Measurements from ENCODE around the gene ACTR6.
A peak's percentile ranks its signal among the peaks of the same experiment; 100 is the strongest.

ACTR6 gene

DNA sequence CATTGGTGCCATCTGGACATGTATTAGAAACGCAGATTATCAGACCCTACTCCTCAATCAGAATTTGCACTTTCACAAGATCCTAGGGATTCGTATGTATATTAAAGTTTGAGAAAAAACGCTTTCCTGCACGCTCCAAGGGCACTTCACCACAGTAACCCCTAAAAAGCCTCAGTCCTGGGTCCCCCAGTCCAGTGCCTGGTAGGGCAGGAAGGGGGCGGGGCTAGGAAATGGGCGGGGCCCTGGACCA lies 65.9 kb downstream of the ACTR6 start:
- peak overlapping the region; percentile 84 for H3K4me3 ChIP-seq (ENCODE audit: low read length)
- TF ChIP-seq, protein P1, sequence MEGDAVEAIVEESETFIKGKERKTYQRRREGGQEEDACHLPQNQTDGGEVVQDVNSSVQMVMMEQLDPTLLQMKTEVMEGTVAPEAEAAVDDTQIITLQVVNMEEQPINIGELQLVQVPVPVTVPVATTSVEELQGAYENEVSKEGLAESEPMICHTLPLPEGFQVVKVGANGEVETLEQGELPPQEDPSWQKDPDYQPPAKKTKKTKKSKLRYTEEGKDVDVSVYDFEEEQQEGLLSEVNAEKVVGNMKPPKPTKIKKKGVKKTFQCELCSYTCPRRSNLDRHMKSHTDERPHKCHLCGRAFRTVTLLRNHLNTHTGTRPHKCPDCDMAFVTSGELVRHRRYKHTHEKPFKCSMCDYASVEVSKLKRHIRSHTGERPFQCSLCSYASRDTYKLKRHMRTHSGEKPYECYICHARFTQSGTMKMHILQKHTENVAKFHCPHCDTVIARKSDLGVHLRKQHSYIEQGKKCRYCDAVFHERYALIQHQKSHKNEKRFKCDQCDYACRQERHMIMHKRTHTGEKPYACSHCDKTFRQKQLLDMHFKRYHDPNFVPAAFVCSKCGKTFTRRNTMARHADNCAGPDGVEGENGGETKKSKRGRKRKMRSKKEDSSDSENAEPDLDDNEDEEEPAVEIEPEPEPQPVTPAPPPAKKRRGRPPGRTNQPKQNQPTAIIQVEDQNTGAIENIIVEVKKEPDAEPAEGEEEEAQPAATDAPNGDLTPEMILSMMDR (IDR thresholded peaks at IDR 0.05; ENCODE audit: insufficient read depth, low read depth, low read length, missing control alignments), result no peak
- DNase-seq (ENCODE audit: low read depth), result no peak

DNA sequence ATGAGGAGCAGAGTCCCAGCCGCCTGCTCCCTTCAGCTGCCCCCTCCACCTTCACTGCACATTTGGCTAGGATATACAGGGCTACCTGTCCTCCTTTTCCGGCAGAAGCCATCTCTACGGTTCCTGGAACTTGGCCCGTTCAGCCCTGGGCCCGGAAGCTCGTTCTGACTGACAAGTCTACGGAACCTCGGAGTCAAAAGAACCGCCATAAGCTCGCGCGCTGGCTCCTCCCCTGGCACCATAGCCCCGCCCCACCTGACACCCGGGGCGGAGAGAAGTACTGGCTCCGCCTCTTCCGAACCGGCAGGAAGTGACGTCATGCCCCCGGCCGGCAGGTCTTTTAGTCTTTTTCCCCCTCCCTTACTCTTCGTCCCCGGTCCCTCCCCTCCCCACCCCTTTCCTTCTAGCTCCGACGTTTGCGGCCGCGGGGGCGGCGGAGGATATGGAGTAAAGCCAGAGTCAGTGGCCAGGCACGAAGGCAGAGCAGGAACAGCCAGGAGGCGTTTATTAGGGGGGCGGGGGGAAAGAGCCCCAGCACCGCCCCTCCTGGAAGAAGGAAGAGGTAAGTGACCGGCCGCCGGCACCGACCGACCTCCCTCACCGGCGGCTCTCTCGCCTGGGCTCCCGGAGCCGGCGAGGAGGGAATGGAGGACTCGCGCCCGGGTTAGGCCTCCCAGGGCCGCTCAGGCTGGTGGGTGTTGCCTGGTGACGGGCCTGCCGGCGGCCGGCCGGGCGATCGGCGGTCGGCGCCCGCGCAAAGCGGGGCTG lies 66.4 kb downstream of the ACTR6 start, which contains the start of the genes DEPDC4 and SCYL2:
Gene DEPDC4 (minus strand): TSS at position 245 of the 768 bp plus-strand sequence. CDS start 3 bp downstream, at position 242.
Gene SCYL2 (plus strand): TSS at position 343 of the 768 bp plus-strand sequence. CDS start 15,794 bp downstream, outside the sequence.
- TF ChIP-seq, protein P1 (IDR thresholded peaks at IDR 0.05; ENCODE audit: insufficient read depth, low read depth, low read length, missing control alignments), result no peak
- peak within 1 kb of the TSS; percentile 84 for H3K4me3 ChIP-seq (ENCODE audit: low read length)
- peak; percentile 98 for DNase-seq (ENCODE audit: low read depth)

DNA sequence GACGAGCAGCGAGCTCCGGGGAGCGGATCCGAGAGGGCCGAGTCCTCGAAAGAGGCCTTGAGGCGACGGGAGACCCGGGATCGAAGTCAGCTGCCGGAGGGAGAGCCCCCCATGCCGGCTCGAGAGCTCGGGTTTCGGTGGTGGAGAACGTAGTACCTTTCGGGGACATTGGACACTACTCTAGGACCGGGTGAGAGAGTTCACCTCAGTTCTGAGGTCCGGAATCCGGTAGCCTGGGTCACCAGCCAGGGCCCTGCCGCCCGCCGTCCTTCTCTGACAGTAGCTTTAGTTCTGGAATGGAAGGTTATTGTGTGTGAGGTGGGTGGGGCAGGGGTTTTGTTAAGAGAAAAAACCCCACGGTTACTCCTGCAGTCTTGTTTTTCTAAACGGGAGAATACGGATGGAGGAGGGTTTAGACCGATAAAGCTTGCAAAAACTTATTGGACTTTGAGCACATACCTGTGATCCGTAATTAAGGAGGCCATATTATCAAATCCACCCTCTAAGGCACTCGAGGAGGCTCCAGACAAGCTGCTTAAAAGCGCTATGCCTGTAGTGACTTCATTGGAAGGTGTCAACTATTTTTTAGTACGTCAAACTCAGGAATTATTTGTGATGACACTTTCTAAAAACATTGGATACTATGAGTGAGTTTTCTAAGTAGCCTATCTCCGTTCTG lies 67.1 kb downstream of the ACTR6 start:
- TF ChIP-seq, protein P1 (IDR thresholded peaks at IDR 0.05; ENCODE audit: insufficient read depth, low read depth, low read length, missing control alignments), result no peak
- DNase-seq (ENCODE audit: low read depth), result peak; percentile 45
- peak overlapping the region; percentile 84 for H3K4me3 ChIP-seq (ENCODE audit: low read length)

DNA sequence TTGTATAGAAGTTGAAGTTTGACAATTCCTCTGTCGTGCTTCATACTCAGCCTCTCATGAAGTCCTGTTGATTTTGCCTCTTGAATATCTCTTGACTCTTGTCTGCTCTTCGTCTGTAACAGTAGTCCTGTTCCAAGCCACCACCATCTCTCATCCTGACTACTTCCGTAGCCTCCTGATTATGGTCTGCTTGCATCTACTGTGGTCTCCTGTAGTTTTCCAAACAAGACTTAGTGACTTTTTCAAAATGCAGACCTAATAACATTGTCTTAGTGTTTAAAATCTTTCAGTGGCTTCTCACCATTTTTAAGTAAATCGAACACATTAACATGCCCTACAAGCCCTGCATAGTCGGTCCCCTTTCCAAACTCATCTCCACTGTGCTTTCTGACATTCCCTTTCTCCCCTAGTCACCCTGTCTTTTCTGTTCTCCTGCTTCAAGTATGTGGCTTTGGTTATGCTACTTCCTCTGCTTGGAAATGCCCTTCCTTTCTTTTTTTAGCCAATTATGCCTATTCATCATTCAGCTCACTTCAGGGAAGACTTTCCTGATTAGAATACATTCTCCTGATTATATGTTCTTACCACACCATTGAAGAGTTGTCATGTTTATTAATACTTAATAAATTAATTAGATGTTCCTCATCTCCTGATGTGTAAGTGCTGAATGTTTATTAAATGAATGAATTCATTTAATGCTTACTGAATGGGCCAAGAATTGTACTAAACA lies 68.4 kb downstream of the ACTR6 start:
- TF ChIP-seq, protein P1 (IDR thresholded peaks at IDR 0.05; ENCODE audit: insufficient read depth, low read depth, low read length, missing control alignments), result no peak
- no peak for DNase-seq (ENCODE audit: low read depth)
- H3K4me3 ChIP-seq (ENCODE audit: low read length), result peak overlapping the region; percentile 84

- DNase-seq (ENCODE audit: low read depth), result no peak
- H3K4me3 ChIP-seq (ENCODE audit: low read length), result no peak overlapping the region
- TF ChIP-seq, protein P1 (IDR thresholded peaks at IDR 0.05; ENCODE audit: insufficient read depth, low read depth, low read length, missing control alignments), result no peak
These were observed 73.2 kb downstream of the ACTR6 start for GRCh38 chr12:100273782-100274181.
